Measurements from ENCODE around the gene WHAMM.

Gene WHAMM

GRCh38 chr15:82832601-82833361, 23.4 kb downstream of the WHAMM start:
- DNase-seq (ENCODE audit: low spot score in 2 of 2): no peak
- peaks cover 2% of the 10 kb centered on the region for H3K9me3 Mint-ChIP-seq
- peaks cover 90% of the 10 kb centered on the region for H3K36me3 Mint-ChIP-seq (ENCODE audit: insufficient read depth)
- no peaks in the 10 kb centered on the region for H3K27me3 Mint-ChIP-seq
- peak overlapping the region; percentile 9 for H3K27ac Mint-ChIP-seq (ENCODE audit: low read depth)
- H3K4me1 Mint-ChIP-seq: peaks cover 13% of the 10 kb centered on the region
- no peak for ATAC-seq (replicated peaks; ENCODE audit: extremely low read depth, poor library complexity, severe bottlenecking)
- H3K4me3 Mint-ChIP-seq: no peak overlapping the region

GRCh38 chr15:82833362-82833682, 23.9 kb downstream of the WHAMM start:
- Mint-ChIP-seq H3K27ac (ENCODE audit: low read depth) (peak overlapping the region; percentile 9), H3K36me3 (ENCODE audit: insufficient read depth) (peaks cover 85% of the 10 kb centered on the region), H3K4me3 (no peak overlapping the region), H3K9me3 (peaks cover 6% of the 10 kb centered on the region), H3K4me1 (peaks cover 17% of the 10 kb centered on the region), H3K27me3 (no peaks in the 10 kb centered on the region)
- DNase-seq (ENCODE audit: low spot score in 2 of 2): no peak
- ATAC-seq (replicated peaks; ENCODE audit: extremely low read depth, poor library complexity, severe bottlenecking): no peak

- Mint-ChIP-seq H3K4me1 (peaks cover 7% of the 10 kb centered on the region), H3K27ac (ENCODE audit: low read depth) (no peak overlapping the region), H3K36me3 (ENCODE audit: insufficient read depth) (peaks cover 69% of the 10 kb centered on the region), H3K4me3 (no peak overlapping the region), H3K27me3 (no peaks in the 10 kb centered on the region), H3K9me3 (peaks cover 6% of the 10 kb centered on the region)
- DNase-seq (ENCODE audit: low spot score in 2 of 2) (no peak), ATAC-seq (replicated peaks; ENCODE audit: extremely low read depth, poor library complexity, severe bottlenecking) (no peak)
Measured at GRCh38 chr15:82835391-82835917, 26.0 kb downstream of the WHAMM start.

GRCh38 chr15:82838096-82838735, 28.8 kb downstream of the WHAMM start:
- H3K9me3 Mint-ChIP-seq: peaks cover 6% of the 10 kb centered on the region
- no peak for DNase-seq (ENCODE audit: low spot score in 2 of 2)
- no peaks in the 10 kb centered on the region for H3K27me3 Mint-ChIP-seq
- H3K36me3 Mint-ChIP-seq (ENCODE audit: insufficient read depth): peaks cover 42% of the 10 kb centered on the region
- H3K4me1 Mint-ChIP-seq: peaks cover 7% of the 10 kb centered on the region
- ATAC-seq (replicated peaks; ENCODE audit: extremely low read depth, poor library complexity, severe bottlenecking): no peak
- H3K4me3 Mint-ChIP-seq: no peak overlapping the region
- H3K27ac Mint-ChIP-seq (ENCODE audit: low read depth): no peak overlapping the region

GRCh38 chr15:82839136-82839535, 29.7 kb downstream of the WHAMM start:
- ATAC-seq (replicated peaks; ENCODE audit: extremely low read depth, poor library complexity, severe bottlenecking) (no peak), DNase-seq (ENCODE audit: low spot score in 2 of 2) (no peak)
- Mint-ChIP-seq H3K4me3 (no peak overlapping the region), H3K36me3 (ENCODE audit: insufficient read depth) (peaks cover 32% of the 10 kb centered on the region), H3K27ac (ENCODE audit: low read depth) (no peak overlapping the region), H3K9me3 (peaks cover 6% of the 10 kb centered on the region), H3K4me1 (peaks cover 7% of the 10 kb centered on the region), H3K27me3 (no peaks in the 10 kb centered on the region)

- Mint-ChIP-seq H3K4me3 (no peak overlapping the region), H3K36me3 (ENCODE audit: insufficient read depth) (peaks cover 24% of the 10 kb centered on the region), H3K4me1 (peaks cover 7% of the 10 kb centered on the region), H3K27ac (ENCODE audit: low read depth) (no peak overlapping the region), H3K27me3 (no peaks in the 10 kb centered on the region), H3K9me3 (peaks cover 6% of the 10 kb centered on the region)
- DNase-seq (ENCODE audit: low spot score in 2 of 2) (no peak), ATAC-seq (replicated peaks; ENCODE audit: extremely low read depth, poor library complexity, severe bottlenecking) (no peak)
Measured at GRCh38 chr15:82840166-82840565, 30.7 kb downstream of the WHAMM start.

GRCh38 chr15:82843566-82843965, 34.1 kb downstream of the WHAMM start:
- Mint-ChIP-seq H3K36me3 (ENCODE audit: insufficient read depth) (peaks cover 5% of the 10 kb centered on the region), H3K4me3 (no peak overlapping the region), H3K27me3 (no peaks in the 10 kb centered on the region), H3K27ac (ENCODE audit: low read depth) (no peak overlapping the region), H3K9me3 (no peaks in the 10 kb centered on the region), H3K4me1 (no peaks in the 10 kb centered on the region)
- no peak for ATAC-seq (replicated peaks; ENCODE audit: extremely low read depth, poor library complexity, severe bottlenecking)
- DNase-seq (ENCODE audit: low spot score in 2 of 2): no peak

- ATAC-seq (replicated peaks; ENCODE audit: extremely low read depth, poor library complexity, severe bottlenecking) (no peak), DNase-seq (ENCODE audit: low spot score in 2 of 2) (no peak)
- H3K27me3 Mint-ChIP-seq: no peaks in the 10 kb centered on the region
- no peaks in the 10 kb centered on the region for H3K9me3 Mint-ChIP-seq
- H3K36me3 Mint-ChIP-seq (ENCODE audit: insufficient read depth): peaks cover 1% of the 10 kb centered on the region
- no peak overlapping the region for H3K4me3 Mint-ChIP-seq
- H3K4me1 Mint-ChIP-seq: no peaks in the 10 kb centered on the region
- no peak overlapping the region for H3K27ac Mint-ChIP-seq (ENCODE audit: low read depth)
Measured at GRCh38 chr15:82845686-82846085, 36.3 kb downstream of the WHAMM start.

- DNase-seq (ENCODE audit: low spot score in 2 of 2) (no peak), ATAC-seq (replicated peaks; ENCODE audit: extremely low read depth, poor library complexity, severe bottlenecking) (no peak)
- Mint-ChIP-seq H3K4me3 (no peak overlapping the region), H3K36me3 (ENCODE audit: insufficient read depth) (peaks cover 1% of the 10 kb centered on the region), H3K4me1 (no peaks in the 10 kb centered on the region), H3K9me3 (no peaks in the 10 kb centered on the region), H3K27ac (ENCODE audit: low read depth) (no peak overlapping the region), H3K27me3 (no peaks in the 10 kb centered on the region)
Measured at GRCh38 chr15:82846621-82847020, 37.2 kb downstream of the WHAMM start.

GRCh38 chr15:82847703-82848102, 38.3 kb downstream of the WHAMM start:
- H3K27ac Mint-ChIP-seq (ENCODE audit: low read depth): no peak overlapping the region
- no peaks in the 10 kb centered on the region for H3K27me3 Mint-ChIP-seq
- peaks cover 1% of the 10 kb centered on the region for H3K36me3 Mint-ChIP-seq (ENCODE audit: insufficient read depth)
- H3K4me1 Mint-ChIP-seq: no peaks in the 10 kb centered on the region
- ATAC-seq (replicated peaks; ENCODE audit: extremely low read depth, poor library complexity, severe bottlenecking) (no peak), DNase-seq (ENCODE audit: low spot score in 2 of 2) (no peak)
- H3K9me3 Mint-ChIP-seq: no peaks in the 10 kb centered on the region
- no peak overlapping the region for H3K4me3 Mint-ChIP-seq

- ATAC-seq (replicated peaks; ENCODE audit: extremely low read depth, poor library complexity, severe bottlenecking) (no peak), DNase-seq (ENCODE audit: low spot score in 2 of 2) (no peak)
- Mint-ChIP-seq H3K27ac (ENCODE audit: low read depth) (no peak overlapping the region), H3K4me1 (no peaks in the 10 kb centered on the region), H3K9me3 (no peaks in the 10 kb centered on the region), H3K4me3 (no peak overlapping the region), H3K36me3 (ENCODE audit: insufficient read depth) (peaks cover 1% of the 10 kb centered on the region), H3K27me3 (no peaks in the 10 kb centered on the region)
Measured at GRCh38 chr15:82848241-82848993, 39.0 kb downstream of the WHAMM start.

GRCh38 chr15:82849556-82850512, 40.4 kb downstream of the WHAMM start:
- ATAC-seq (replicated peaks; ENCODE audit: extremely low read depth, poor library complexity, severe bottlenecking) (no peak), DNase-seq (ENCODE audit: low spot score in 2 of 2) (no peak)
- Mint-ChIP-seq H3K27ac (ENCODE audit: low read depth) (no peak overlapping the region), H3K27me3 (no peaks in the 10 kb centered on the region), H3K4me3 (no peak overlapping the region), H3K4me1 (no peaks in the 10 kb centered on the region), H3K36me3 (ENCODE audit: insufficient read depth) (peaks cover 1% of the 10 kb centered on the region), H3K9me3 (no peaks in the 10 kb centered on the region)

Measured in central memory CD8-positive, alpha-beta T cell (primary cell).